ENCODE results near the gene SMAD6. TPM values are rescaled to one million over a fixed set of nuclear protein-coding genes. Genes with fewer than 3 reads are reported as not detected.

The SMAD6 gene
- total RNA-seq, 1 donor: 1.9 TPM

DNA sequence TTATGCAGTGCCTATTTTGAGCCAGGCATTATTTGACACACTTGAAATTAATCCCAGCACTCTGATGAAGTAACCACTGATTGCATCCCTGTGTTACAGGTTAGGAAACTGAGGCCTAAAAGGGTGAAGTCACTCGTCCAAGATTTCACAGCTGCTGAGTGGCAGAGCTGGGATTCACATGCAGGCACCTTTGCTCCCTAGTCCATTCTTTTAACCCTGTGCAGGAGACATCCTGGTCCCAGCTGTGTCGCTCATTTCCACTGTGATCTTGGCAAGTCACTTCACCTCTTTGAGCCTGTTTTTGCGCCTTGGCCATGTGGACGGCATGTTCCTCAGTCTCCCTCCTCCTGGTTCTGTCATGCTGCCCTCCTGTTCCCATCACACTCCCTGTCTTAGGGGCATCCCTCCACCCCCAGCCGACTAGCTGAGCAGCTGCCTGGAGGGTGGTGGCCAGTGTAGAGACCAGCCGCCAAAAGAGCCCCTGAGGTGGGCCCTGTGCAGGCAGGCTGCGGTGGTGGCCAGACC is 70.6 kb downstream of the SMAD6 start:
- H3K9me3 ChIP-seq (ENCODE audit: low read depth, low read length): no peaks in the 10 kb centered on the region
- no peaks in the 10 kb centered on the region for H3K27me3 ChIP-seq (ENCODE audit: insufficient read depth, low read length)
- H3K4me3 ChIP-seq (ENCODE audit: low read length): no peak overlapping the region
- no peaks in the 10 kb centered on the region for H3K4me1 ChIP-seq (ENCODE audit: insufficient read depth, low read length)

GRCh38 chr15:66773129-66773873 is 71.3 kb downstream of the SMAD6 start:
- no peaks in the 10 kb centered on the region for H3K4me1 ChIP-seq (ENCODE audit: insufficient read depth, low read length)
- H3K4me3 ChIP-seq (ENCODE audit: low read length): no peak overlapping the region
- no peaks in the 10 kb centered on the region for H3K27me3 ChIP-seq (ENCODE audit: insufficient read depth, low read length)
- no peaks in the 10 kb centered on the region for H3K9me3 ChIP-seq (ENCODE audit: low read depth, low read length)

GRCh38 chr15:66774001-66774814 is 72.2 kb downstream of the SMAD6 start:
- H3K4me1 ChIP-seq (ENCODE audit: insufficient read depth, low read length): no peaks in the 10 kb centered on the region
- H3K27me3 ChIP-seq (ENCODE audit: insufficient read depth, low read length): no peaks in the 10 kb centered on the region

GRCh38 chr15:66775127-66776105 is 73.4 kb downstream of the SMAD6 start:
- Histone ChIP-seq H3K9me3 (ENCODE audit: low read depth, low read length) (no peaks in the 10 kb centered on the region), H3K27me3 (ENCODE audit: insufficient read depth, low read length) (no peaks in the 10 kb centered on the region), H3K4me1 (ENCODE audit: insufficient read depth, low read length) (no peaks in the 10 kb centered on the region), H3K4me3 (ENCODE audit: low read length) (no peak overlapping the region)

More at GRCh38 chr15:66774001-66774814, 72.2 kb downstream of the SMAD6 start:
- no peaks in the 10 kb centered on the region for H3K9me3 ChIP-seq (ENCODE audit: low read depth, low read length)
- no peak overlapping the region for H3K4me3 ChIP-seq (ENCODE audit: low read length)

- no peaks in the 10 kb centered on the region for H3K4me1 ChIP-seq (ENCODE audit: insufficient read depth, low read length)
- no peaks in the 10 kb centered on the region for H3K9me3 ChIP-seq (ENCODE audit: low read depth, low read length)
- no peaks in the 10 kb centered on the region for H3K27me3 ChIP-seq (ENCODE audit: insufficient read depth, low read length)
- no peak overlapping the region for H3K4me3 ChIP-seq (ENCODE audit: low read length)
Observed at GRCh38 chr15:66777054-66777453, 75.0 kb downstream of the SMAD6 start.

GRCh38 chr15:66777596-66778313 is 75.7 kb downstream of the SMAD6 start:
- Histone ChIP-seq H3K4me3 (ENCODE audit: low read length) (no peak overlapping the region), H3K27me3 (ENCODE audit: insufficient read depth, low read length) (no peaks in the 10 kb centered on the region), H3K4me1 (ENCODE audit: insufficient read depth, low read length) (no peaks in the 10 kb centered on the region), H3K9me3 (ENCODE audit: low read depth, low read length) (no peaks in the 10 kb centered on the region)

DNA sequence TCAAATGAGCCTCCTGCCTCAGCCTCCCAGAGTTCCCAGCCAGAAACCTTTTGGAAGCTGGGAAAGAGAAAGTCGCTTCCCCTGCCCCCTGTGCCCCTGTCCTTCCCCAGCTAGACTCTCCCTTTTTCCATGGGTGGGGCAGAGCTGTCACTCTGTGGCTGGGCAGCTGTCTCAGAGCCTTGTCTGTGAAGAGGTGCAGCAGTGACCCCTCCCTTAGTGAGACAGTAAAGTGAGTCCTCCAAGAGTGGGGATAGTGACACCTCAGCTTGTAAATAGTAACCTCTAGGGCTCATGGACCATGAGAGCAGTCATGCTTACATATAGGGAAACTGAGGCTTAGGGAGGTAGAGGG is 76.3 kb downstream of the SMAD6 start:
- Histone ChIP-seq H3K27me3 (ENCODE audit: insufficient read depth, low read length) (no peaks in the 10 kb centered on the region), H3K4me3 (ENCODE audit: low read length) (no peak overlapping the region), H3K9me3 (ENCODE audit: low read depth, low read length) (no peaks in the 10 kb centered on the region), H3K4me1 (ENCODE audit: insufficient read depth, low read length) (no peaks in the 10 kb centered on the region)

- H3K4me1 ChIP-seq (ENCODE audit: insufficient read depth, low read length): no peaks in the 10 kb centered on the region
- H3K9me3 ChIP-seq (ENCODE audit: low read depth, low read length): no peaks in the 10 kb centered on the region
- H3K27me3 ChIP-seq (ENCODE audit: insufficient read depth, low read length): no peaks in the 10 kb centered on the region
- no peak overlapping the region for H3K4me3 ChIP-seq (ENCODE audit: low read length)
Observed at GRCh38 chr15:66778716-66779115, 76.7 kb downstream of the SMAD6 start.

- Histone ChIP-seq H3K4me3 (ENCODE audit: low read length) (no peak overlapping the region), H3K4me1 (ENCODE audit: insufficient read depth, low read length) (no peaks in the 10 kb centered on the region), H3K27me3 (ENCODE audit: insufficient read depth, low read length) (no peaks in the 10 kb centered on the region), H3K9me3 (ENCODE audit: low read depth, low read length) (no peaks in the 10 kb centered on the region)
Observed at GRCh38 chr15:66779331-66780009, 77.4 kb downstream of the SMAD6 start.

DNA sequence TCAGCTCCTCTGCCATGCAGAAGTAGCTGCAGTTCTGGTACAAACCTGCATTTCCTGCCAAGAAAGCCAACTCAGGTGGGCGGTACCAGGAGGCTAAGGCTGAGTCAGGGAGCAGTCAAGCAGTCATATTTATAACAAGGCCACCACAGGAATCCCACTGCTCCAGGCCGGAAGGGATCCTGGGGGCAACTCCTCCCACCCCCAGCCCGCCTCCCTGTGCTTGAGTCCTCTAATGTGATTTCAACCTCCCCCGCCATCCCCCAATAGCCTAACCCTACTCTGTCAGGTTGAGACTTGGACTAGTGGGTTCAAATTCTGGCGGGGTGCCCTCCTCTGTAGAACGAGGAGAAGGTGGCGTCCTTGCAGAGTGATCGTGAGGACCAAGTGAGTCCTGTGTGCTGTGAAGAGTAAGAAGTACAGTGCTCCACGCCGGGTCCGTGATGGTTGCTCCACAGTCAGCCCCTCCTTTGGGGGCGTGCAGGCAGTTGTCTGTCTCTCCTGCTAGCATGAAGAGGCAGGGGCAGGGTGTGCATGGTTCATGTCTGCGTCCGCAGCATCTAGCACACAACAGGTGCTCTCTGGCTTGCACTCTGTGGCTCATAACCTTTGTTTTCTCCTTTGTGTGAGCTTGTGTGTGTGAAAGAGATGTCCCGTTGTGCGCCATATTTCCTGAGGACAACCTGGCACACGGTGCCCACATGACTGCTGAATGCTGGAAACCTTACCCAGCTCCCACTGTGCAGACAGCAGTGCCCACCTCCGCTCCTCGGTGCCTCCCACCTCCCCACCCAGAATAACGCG is 78.3 kb downstream of the SMAD6 start:
- H3K4me3 ChIP-seq (ENCODE audit: low read length): no peak overlapping the region
- no peaks in the 10 kb centered on the region for H3K4me1 ChIP-seq (ENCODE audit: insufficient read depth, low read length)
- H3K9me3 ChIP-seq (ENCODE audit: low read depth, low read length): no peaks in the 10 kb centered on the region
- H3K27me3 ChIP-seq (ENCODE audit: insufficient read depth, low read length): no peaks in the 10 kb centered on the region

GRCh38 chr15:66780973-66781718 is 79.1 kb downstream of the SMAD6 start:
- H3K9me3 ChIP-seq (ENCODE audit: low read depth, low read length): no peaks in the 10 kb centered on the region
- H3K27me3 ChIP-seq (ENCODE audit: insufficient read depth, low read length): no peaks in the 10 kb centered on the region
- no peaks in the 10 kb centered on the region for H3K4me1 ChIP-seq (ENCODE audit: insufficient read depth, low read length)
- H3K4me3 ChIP-seq (ENCODE audit: low read length): no peak overlapping the region

- H3K4me1 ChIP-seq (ENCODE audit: insufficient read depth, low read length): no peaks in the 10 kb centered on the region
- no peaks in the 10 kb centered on the region for H3K9me3 ChIP-seq (ENCODE audit: low read depth, low read length)
- no peaks in the 10 kb centered on the region for H3K27me3 ChIP-seq (ENCODE audit: insufficient read depth, low read length)
- no peak overlapping the region for H3K4me3 ChIP-seq (ENCODE audit: low read length)
Observed at GRCh38 chr15:66782785-66783184, 80.7 kb downstream of the SMAD6 start.

DNA sequence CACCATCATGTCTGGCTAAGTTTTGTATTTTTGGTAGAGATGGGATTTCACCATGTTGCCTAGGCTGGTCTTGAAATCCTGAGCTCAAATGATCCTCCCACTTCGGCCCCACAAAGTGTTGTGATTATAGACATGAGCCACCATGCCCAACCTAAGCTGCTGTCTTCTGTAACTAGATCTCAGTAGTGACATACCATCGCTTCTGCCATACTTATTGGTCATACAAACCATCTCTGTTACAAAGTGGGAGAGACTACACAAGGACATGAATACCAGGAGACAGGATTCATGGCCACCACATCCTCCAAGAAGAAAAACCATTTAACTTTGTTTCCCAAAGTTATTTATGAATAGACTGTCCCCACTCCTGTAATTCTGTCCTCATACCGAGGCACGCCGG is 81.3 kb downstream of the SMAD6 start:
- Histone ChIP-seq H3K9me3 (ENCODE audit: low read depth, low read length) (no peaks in the 10 kb centered on the region), H3K4me1 (ENCODE audit: insufficient read depth, low read length) (no peaks in the 10 kb centered on the region), H3K27me3 (ENCODE audit: insufficient read depth, low read length) (no peaks in the 10 kb centered on the region)

More for the DNA sequence above, 81.3 kb downstream of the SMAD6 start:
- no peak overlapping the region for H3K4me3 ChIP-seq (ENCODE audit: low read length)
